Gastrocnemius medialis (tissue), 4 donors: ENCODE data around the gene MEF2A.

ENCODE experiments used
- CTCF ChIP-seq, 5 experiments: fragments of 450-650 bp in 3 of 5; fragments of 200-600 bp in 2 of 5; sonication (generic) in 2 of 5; IDR thresholded peaks in 4 of 5; conservative IDR thresholded peaks in 1 of 5; 1 replicate in 4 of 5; 2 replicates in 1 of 5; pipeline ENCODE4 v1.5.1; 2016 to 2019; ENCODE audit warnings: antibody characterized with exemption in 5 of 5, mild to moderate bottlenecking in 3 of 5, moderate library complexity in 3 of 5
- POLR2A ChIP-seq, 2 donors: fragments of 450-650 bp; IDR thresholded peaks; one replicate each; pipeline ENCODE4 v1.6.1; 2017; ENCODE audit warnings: antibody characterized with exemption in 2 of 2, mild to moderate bottlenecking in 2 of 2, moderate library complexity in 2 of 2

- TF ChIP-seq CTCF (IDR thresholded peaks at IDR 0.05 in 4 of 5, conservative IDR thresholded peaks at IDR 0.05 in 1 of 5) (no peak), POLR2A (IDR thresholded peaks at IDR 0.05) (no peak)
Observed at GRCh38 chr15:99547517-99547916, 18.3 kb upstream of the MEF2A start.
